Panc1 (cell line): ENCODE data around the gene NDUFA13. TPM values are rescaled to one million over a fixed set of nuclear protein-coding genes. Genes with fewer than 3 reads are reported as not detected.

Experiments
- ATAC-seq: fragments of 200-7000 bp; cut with Tn5 transposase; 2 replicates; pipeline ENCODE4 v1.9.1; 2020; ENCODE audit warnings: mild to moderate bottlenecking, moderate library complexity
- BruUV-seq: library from RNA; stranded (reverse); fragments of 400-500 nt; replicated peaks from 2 replicates; lab custom pipeline; 2021; lab: Mats Ljungman, UMichigan
- CTCF ChIA-PET: fragments of 300-600 bp; sonication (Branson Sonifier 250); formaldehyde crosslinking; loops from one replicate; lab custom pipeline; 2022; ENCODE audit warnings: antibody characterized with exemption; lab: Charles Lee
- POLR2A ChIA-PET: fragments of 300-600 bp; sonication (Branson Sonifier 250); formaldehyde crosslinking; loops from one replicate; lab custom pipeline; 2022; ENCODE audit warnings: antibody characterized with exemption; lab: Charles Lee
- DNase-seq: peaks from one replicate; pipeline ENCODE4 v3.0.0-alpha.2; 2010; ENCODE audit warnings: low read depth, low spot score
- H3K27ac ChIP-seq: 2 replicates; pipeline ENCODE4 v1.5.1; 2011; ENCODE audit warnings: mild to moderate bottlenecking, low read length, inconsistent platforms
- H3K27me3 ChIP-seq: fragments of 200-500 bp; sonication (Bioruptor generic); 2 replicates; pipeline ENCODE4 v1.6.0; 2014; ENCODE audit warnings: low read length, inconsistent platforms; ENCODE audit not compliant: control insufficient read depth, insufficient read depth
- H3K36me3 ChIP-seq: fragments of 200-500 bp; sonication (Bioruptor generic); 2 replicates; pipeline ENCODE4 v1.5.1; 2014; ENCODE audit warnings: inconsistent platforms, mild to moderate bottlenecking, low read length, moderate library complexity; ENCODE audit not compliant: control insufficient read depth, insufficient read depth
- H3K4me1 ChIP-seq: 2 replicates; pipeline ENCODE4 v1.5.1; 2011; ENCODE audit warnings: inconsistent platforms, mild to moderate bottlenecking, low read length, moderate library complexity; ENCODE audit not compliant: control insufficient read depth, insufficient read depth
- H3K4me3 ChIP-seq, 2 experiments: 2 replicates each; pipeline ENCODE4 v1.5.1; 2011 to 2012; ENCODE audit warnings: low read depth in 2 of 2, low read length in 2 of 2, mild to moderate bottlenecking in 2 of 2, inconsistent platforms in 1 of 2, moderate library complexity in 1 of 2
- H3K9me3 ChIP-seq: fragments of 200-500 bp; sonication (Bioruptor generic); 2 replicates; pipeline ENCODE4 v1.5.1; 2014; ENCODE audit warnings: low read depth, mild to moderate bottlenecking, inconsistent platforms, low read length, moderate library complexity; ENCODE audit not compliant: control insufficient read depth, insufficient read depth
- POLR2AphosphoS5 ChIP-seq: IDR thresholded peaks from 2 replicates; pipeline ENCODE4 v1.6.1; 2012; ENCODE audit warnings: mild to moderate bottlenecking, low read depth, low read length, moderate library complexity
- REST ChIP-seq, 2 experiments: IDR thresholded peaks; 2 replicates each; pipeline ENCODE4 v1.6.1; 2011 to 2012; ENCODE audit warnings: low read depth in 2 of 2, control low read depth in 1 of 2, low read length in 1 of 2, mild to moderate bottlenecking in 1 of 2, moderate library complexity in 1 of 2; ENCODE audit not compliant: insufficient read depth in 1 of 2
- SIN3A ChIP-seq: IDR thresholded peaks from 2 replicates; pipeline ENCODE4 v1.6.1; 2012; ENCODE audit warnings: low read depth, mild to moderate bottlenecking, low read length, moderate library complexity, borderline replicate concordance; ENCODE audit not compliant: insufficient read depth
- TCF7L2 ChIP-seq: IDR thresholded peaks from 2 replicates; pipeline ENCODE4 v1.6.1; 2011; ENCODE audit warnings: mild to moderate bottlenecking, low read depth, low read length, inconsistent platforms
- in situ Hi-C: cut with HindIII; loops from 2 replicates; pipeline ENCODE4 v1.10.0; 2016; ENCODE audit warnings: low sequenced_read_pairs, low pct_unique_long_range_greater_than_20kb
- intact Hi-C: fragments of 100-400 bp; cut with micrococcal nuclease; formaldehyde crosslinking; loops from one replicate; pipeline ENCODE4 v1.10.0; 2022; ENCODE audit not compliant: unreplicated experiment
- total RNA-seq: library from RNA; stranded (reverse); gene quantifications from one replicate; pipeline ENCODE4 v1.2.1, GENCODE V29; 2021; ENCODE audit not compliant: unreplicated experiment
- TF ChIP-seq, protein P1 (sequence below): fragments of 450-650 bp; IDR thresholded peaks from 2 replicates; pipeline ENCODE4 v1.5.1; 2017; ENCODE audit warnings: mild to moderate bottlenecking

Gene NDUFA13
- total RNA-seq, 1 experiment from 2014 or later: 287 TPM

- no peak for TF ChIP-seq SIN3A
- BruUV-seq: no TSS peak
- POLR2A ChIA-PET: no interaction called here
- no peaks in the 10 kb centered on the region for H3K4me1 ChIP-seq
- ATAC-seq (no peak), DNase-seq (no peak)
- no peak overlapping the region for H3K4me3 ChIP-seq
- no peaks in the 10 kb centered on the region for H3K27me3 ChIP-seq
- no peaks in the 10 kb centered on the region for H3K9me3 ChIP-seq
- CTCF ChIA-PET: no interaction called here
- in situ Hi-C loops: no loop called here
- no peaks in the 10 kb centered on the region for H3K36me3 ChIP-seq
- no peak overlapping the region for H3K27ac ChIP-seq
- intact Hi-C loops: no loop called here
Measured at GRCh38 chr19:19507354-19507753, 8.7 kb upstream of the NDUFA13 start.

DNA sequence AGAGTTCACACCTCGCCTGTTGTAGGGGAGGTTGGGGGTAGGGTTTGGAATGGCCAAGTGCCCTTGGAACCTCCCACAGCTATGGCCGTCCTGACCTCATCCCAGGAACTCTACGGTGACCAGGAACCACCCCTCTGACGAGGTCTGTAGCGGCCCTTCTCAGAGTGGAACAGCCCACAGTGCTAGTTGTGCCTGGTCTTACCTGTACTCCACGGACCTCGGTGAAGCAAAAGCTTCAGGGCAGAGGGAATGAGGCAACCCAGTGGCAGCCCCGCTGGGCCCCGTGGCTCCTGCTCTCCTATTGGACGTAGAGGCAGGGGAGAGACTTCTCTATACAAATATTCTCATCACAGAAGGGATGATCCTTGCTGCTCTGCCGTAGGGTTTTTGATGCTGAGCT is 7.8 kb upstream of the NDUFA13 start:
- H3K4me1 ChIP-seq: no peaks in the 10 kb centered on the region
- ChIA-PET CTCF (interaction anchor here (0.6 kb wide), 1 partner anchor 89 kb away, joined by 8 read pairs; no protein-coding TSS in a partner anchor), POLR2A (no interaction called here)
- no peak overlapping the region for H3K27ac ChIP-seq
- intact Hi-C loops: no loop called here
- BruUV-seq: no TSS peak
- no peak for DNase-seq
- TF ChIP-seq POLR2AphosphoS5 (no peak), SIN3A (no peak), TCF7L2 (no peak)
- TF ChIP-seq, protein P1, sequence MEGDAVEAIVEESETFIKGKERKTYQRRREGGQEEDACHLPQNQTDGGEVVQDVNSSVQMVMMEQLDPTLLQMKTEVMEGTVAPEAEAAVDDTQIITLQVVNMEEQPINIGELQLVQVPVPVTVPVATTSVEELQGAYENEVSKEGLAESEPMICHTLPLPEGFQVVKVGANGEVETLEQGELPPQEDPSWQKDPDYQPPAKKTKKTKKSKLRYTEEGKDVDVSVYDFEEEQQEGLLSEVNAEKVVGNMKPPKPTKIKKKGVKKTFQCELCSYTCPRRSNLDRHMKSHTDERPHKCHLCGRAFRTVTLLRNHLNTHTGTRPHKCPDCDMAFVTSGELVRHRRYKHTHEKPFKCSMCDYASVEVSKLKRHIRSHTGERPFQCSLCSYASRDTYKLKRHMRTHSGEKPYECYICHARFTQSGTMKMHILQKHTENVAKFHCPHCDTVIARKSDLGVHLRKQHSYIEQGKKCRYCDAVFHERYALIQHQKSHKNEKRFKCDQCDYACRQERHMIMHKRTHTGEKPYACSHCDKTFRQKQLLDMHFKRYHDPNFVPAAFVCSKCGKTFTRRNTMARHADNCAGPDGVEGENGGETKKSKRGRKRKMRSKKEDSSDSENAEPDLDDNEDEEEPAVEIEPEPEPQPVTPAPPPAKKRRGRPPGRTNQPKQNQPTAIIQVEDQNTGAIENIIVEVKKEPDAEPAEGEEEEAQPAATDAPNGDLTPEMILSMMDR: no peak
- in situ Hi-C loops: no loop called here
- H3K36me3 ChIP-seq: no peaks in the 10 kb centered on the region
- no peaks in the 10 kb centered on the region for H3K27me3 ChIP-seq
- no peak overlapping the region for H3K4me3 ChIP-seq
- no peak for ATAC-seq
- no peaks in the 10 kb centered on the region for H3K9me3 ChIP-seq

DNA sequence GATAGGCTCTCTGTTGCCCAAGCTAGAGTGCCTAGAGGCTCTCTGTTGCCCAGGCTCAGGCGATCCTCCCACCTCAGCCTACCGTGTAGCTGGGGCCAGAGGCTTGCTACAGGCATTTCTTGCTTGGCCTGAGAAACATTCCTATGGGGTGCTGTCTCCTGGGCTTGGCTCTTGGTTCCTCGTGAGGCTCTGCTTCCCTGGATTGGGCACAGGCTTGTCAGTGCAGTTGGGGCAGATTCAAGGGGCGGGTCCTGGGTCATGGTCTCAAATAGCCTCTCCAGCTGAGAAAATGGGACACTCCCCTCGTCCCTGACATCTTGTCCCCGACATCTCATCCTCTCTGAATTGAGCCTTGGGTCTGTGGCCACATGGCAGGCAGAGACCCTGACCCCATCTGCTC is 5.6 kb upstream of the NDUFA13 start:
- Histone ChIP-seq H3K4me3 (no peak overlapping the region), H3K9me3 (no peaks in the 10 kb centered on the region), H3K36me3 (no peaks in the 10 kb centered on the region), H3K27ac (no peak overlapping the region), H3K4me1 (no peaks in the 10 kb centered on the region), H3K27me3 (no peaks in the 10 kb centered on the region)
- no TSS peak for BruUV-seq
- DNase-seq: no peak
- ATAC-seq: peak; percentile 46
- POLR2A ChIA-PET: no interaction called here
- CTCF ChIA-PET: no interaction called here
- intact Hi-C loops (no loop called here), in situ Hi-C loops (no loop called here)
- TF ChIP-seq, protein P1: no peak
- no peak for TF ChIP-seq REST (IDR thresholded peaks at IDR 0.05; ENCODE audit: insufficient read depth in 1 of 2, low read depth in 2 of 2, low read length in 1 of 2)
- TF ChIP-seq SIN3A: no peak
- no peak for TF ChIP-seq POLR2AphosphoS5
- TF ChIP-seq TCF7L2: no peak
